ENCODE measurements around the gene BBOX1.
"Not testable (repeated sequence)": the region's sequence is repeated elsewhere in the genome, so short reads cannot be mapped to it uniquely, and the experiment has no call there.

Gene BBOX1, protein sequence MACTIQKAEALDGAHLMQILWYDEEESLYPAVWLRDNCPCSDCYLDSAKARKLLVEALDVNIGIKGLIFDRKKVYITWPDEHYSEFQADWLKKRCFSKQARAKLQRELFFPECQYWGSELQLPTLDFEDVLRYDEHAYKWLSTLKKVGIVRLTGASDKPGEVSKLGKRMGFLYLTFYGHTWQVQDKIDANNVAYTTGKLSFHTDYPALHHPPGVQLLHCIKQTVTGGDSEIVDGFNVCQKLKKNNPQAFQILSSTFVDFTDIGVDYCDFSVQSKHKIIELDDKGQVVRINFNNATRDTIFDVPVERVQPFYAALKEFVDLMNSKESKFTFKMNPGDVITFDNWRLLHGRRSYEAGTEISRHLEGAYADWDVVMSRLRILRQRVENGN

DNA sequence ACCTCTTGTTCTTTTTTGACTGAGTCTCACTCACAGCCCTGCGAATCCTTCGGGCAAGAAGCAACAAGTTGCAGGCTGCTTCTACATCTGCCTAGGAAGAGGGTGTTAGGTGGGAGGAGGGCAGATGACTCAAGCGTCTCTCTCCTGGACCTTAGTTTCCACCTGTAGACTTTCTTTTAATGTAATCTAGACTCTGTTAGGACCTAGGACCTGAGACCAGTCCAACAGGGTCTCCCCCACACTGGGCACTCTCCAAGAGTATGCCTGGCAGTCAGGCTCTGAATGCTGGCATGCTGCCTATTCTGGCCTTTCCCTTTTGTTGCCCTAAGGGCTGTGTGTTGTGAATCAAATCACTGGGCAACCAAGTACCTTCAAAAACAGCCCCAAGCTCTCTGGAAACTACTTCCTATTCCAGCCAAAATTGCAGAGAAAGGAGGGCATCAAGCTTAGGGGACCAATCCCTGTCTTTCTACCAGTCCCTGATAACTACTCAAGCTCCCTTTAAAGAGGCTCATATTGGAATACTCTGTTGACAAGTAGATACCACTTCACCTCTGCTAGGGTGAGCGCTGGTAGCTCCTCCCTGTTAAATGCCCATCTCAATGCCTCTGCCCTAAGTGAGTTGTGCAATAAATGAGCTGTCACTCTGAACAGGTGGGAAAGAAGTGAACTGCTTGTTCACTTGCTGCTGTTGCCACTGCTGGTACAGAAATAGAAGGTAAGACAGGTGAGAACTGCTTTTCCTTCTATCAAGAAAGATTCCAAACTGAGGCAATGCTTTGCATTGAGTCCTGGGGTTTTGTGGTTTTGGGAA, at the start of gene BBOX1:
TSS of gene BBOX1 (plus strand) at position 514 of the 814 bp plus-strand sequence. CDS start 14,616 bp downstream, outside the sequence.
- DNase-seq, result no peak

DNA sequence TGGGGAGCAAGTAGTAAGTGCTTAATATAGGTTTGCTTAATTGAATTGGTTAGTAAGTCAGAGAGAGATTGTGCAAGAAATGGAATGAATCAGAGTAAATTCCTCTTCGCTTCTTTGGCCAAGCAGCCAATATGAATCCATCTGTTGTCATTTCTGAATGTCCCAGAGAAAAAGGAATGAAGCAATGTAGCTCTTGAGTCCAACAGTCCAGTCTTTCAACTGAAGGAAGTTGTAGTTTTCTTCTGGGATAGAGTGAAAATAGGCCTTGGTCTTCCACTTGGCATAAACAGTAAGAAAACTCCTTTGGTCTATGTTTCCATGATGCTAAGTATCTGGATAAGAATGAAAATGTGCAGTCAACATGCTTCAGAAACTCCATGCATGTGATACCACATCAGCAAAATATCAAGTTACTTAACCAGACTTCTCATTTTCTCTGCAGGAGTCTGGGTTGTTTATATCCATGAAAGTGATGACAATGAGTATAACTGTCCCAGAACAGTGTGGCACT, 48.5 kb upstream of the BBOX1 start:
- no peak for DNase-seq

DNA sequence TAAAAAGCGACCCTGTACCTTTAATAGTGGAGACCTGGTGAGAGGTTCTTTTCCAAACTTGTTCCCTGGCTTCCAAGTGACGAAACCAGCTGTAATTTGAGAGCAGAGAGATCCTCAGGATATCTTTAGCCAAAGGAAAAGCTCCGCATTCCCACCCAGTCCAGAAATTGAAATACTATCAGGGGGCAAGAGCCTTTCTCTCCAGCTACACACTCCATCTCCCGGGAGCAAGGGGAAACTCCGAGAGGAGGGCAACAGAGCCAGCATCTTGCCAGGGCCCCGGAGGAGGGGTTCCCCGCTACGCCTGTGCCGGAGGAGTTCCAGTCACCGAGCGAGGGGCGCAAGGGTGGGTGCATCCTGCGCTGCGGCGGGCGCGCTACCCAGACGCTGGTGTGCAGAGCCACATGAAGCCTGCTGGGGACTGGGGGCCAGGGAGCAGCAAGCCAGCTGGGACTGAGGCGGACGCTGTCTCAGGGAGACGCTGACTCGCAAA, 46.6 kb upstream of the BBOX1 start, which contains the start of gene FIBIN:
TSS of gene FIBIN (plus strand) at position 148 of the 493 bp plus-strand sequence. CDS start 415 bp downstream, outside the sequence.
- no peak for DNase-seq

DNA sequence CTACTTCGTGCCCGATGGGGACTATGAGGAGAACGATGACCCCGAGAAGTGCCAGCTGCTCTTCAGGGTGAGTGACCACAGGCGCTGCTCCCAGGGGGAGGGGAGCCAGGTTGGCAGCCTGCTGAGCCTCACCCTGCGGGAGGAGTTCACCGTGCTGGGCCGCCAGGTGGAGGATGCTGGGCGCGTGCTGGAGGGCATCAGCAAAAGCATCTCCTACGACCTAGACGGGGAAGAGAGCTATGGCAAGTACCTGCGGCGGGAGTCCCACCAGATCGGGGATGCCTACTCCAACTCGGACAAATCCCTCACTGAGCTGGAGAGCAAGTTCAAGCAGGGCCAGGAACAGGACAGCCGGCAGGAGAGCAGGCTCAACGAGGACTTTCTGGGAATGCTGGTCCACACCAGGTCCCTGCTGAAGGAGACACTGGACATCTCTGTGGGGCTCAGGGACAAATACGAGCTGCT, 46.0 kb upstream of the BBOX1 start:
- no peak for DNase-seq

DNA sequence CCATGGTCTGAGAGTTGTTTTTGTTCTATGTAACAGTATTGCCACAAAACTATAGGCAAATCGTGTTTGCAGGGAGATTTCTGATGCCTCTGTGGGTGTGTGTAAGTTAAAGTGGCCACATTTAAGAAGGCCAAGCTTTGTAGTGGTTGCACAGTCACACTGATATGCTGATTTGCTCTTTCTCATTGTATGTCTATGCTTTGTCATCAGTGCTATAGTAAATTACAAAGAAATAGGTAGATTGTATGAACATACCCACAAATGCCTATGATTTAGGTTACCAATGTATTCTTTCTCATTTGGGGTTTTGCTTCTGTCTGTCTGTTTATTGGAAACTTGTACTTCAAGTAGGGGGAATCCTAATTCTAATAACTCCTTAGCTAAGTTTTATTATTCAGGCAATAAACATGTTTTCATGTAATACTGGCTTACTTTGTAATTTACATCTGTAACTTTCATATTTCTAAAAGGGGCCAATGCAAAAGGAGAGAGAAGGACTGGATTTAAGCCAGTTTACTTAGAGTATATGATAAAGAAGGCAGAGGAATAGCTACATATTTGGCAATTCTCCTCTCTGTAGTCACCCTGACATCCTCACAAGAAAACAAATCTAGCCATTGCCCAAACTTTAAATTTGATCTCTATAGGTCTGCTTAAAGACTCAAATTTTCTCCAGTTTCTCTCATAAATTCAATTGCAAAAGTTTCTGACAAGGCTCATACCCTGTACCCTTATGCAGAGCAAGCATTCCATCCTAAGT, 44.7 kb upstream of the BBOX1 start:
- no peak for DNase-seq

DNA sequence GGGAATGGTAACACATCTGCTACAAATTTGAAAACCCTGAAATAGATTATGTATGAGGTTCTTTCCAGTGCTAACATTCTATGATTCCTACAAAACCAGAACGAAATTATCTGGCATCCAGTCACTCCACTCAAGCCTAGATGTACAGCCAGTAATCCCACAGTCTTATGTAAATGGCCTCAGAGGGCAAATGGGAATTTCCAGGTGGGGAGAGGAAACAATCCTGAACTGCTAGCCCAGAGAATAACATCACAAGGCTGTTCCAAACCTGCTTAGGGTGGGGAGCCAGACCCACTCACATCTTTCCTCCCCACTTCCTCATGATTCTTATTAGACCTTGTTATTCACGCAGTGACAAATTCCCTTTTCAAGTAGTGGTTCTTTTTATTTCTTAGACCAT, 43.2 kb upstream of the BBOX1 start:
- DNase-seq, result no peak

DNA sequence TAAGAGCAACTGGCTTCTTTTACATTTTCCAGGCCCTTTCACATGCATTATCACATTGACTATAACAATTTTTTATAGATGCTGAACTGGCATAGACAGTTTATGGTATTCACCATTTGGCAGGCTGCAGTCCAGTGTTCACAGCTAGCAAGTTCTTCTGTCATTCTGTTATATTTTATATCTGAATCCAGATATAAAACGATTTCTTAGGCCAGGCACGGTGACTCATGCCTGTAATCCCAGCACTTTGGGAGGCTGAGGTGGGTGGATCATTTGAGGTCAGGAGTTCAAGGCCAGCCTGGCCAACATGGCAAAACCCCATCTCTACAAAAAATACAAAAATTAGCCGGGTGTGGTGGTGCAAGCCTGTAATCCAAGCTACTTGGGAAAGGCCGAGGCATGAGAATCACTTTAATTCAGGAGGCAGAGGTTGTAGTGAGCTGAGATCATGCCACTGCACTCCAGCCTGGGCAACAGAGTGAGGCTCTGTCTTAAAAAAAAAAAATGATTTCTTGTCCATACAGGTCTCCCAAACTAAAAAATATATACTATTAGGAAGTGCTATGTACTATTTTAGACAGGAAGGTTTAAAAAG, 39.4 kb upstream of the BBOX1 start:
- DNase-seq, result not testable (repeated sequence)

DNA sequence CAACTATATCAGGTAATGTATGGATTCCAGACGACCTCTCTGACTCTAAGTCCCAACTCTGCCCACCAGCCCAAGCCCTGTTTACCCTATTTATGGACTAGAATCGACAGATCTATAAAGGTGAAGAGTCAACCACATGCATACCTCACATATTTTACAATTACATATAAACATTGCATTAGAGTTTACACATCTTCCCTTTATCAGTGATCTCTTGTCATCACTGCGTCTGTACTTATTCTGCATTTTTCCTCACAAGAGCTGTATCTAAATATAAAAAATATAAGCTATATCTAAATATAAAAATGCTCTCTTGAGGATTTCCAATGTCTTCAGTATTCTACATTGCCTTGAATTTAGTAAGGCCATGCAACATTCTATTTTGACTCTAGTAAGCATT, 38.2 kb upstream of the BBOX1 start:
- DNase-seq, result no peak

DNA sequence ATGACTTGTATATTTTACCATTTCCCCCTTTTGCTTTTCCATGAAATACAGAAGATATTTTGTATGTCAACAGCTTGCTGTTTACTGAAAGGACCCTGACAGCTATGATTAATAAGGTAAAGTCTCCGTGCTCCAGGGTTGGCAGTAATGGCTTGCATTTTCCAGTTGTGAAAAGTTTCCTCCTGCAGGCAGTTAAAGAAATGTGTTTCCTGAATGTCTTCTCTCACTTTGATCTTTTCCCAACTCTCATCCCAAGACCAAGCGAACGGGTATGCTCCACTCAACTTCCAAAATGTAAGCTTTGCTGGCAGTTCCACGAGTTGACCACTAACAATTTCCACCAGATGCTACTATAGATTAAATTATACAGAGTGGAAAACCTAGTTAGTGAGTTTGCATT, 37.8 kb upstream of the BBOX1 start:
- DNase-seq, result no peak

DNA sequence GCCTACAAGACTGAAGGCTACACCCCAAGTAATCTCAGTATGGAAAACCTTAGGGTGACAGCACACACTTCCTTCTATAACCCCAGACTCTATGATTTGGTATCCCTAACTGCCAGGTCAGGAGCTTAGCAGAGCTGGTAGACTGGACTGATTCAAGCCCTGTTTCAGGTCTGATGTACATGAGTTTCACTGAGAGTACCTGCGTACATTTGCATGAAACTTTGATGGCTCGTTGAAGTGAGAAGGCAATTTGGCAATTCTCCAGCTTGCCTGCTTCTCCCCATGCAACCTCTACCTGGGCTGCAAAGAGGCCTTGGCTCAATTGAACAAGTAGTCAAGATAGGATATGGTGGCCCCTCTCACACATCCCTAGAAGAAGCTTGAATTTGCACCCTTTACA, 36.5 kb upstream of the BBOX1 start:
- no peak for DNase-seq

DNA sequence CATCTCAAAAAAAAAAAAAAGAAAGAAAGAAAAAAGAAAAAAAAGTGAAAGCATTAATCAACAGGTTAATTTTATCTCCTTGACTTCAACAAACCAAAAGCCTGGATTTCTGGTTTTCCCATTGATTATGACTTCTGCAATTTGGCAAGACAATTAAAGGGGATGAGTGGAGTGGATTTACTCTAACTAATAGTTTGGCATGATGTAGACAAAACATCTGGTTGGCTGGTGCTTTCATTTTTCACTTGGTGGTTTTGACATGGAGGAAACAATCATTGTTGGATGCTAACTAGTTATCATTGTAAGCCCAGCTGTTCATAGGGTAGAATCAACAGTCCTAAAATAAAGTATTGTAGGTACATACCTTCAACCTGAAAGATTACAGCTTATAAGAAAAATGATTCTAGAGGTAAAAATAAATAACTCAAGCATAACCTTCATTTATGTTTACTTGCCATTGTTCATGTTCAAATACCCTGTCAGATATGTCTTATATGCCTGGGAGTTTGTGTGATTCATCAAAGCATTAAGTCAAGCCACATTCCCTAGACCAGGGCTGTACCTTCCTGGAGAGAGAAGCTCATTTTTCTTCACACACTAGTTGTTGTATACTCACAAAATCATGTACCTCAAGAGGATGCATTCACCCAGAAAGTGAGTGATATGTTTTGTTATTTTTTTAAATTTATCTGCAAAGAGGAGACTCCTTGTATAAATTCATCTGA, 31.6 kb upstream of the BBOX1 start:
- no peak for DNase-seq

DNA sequence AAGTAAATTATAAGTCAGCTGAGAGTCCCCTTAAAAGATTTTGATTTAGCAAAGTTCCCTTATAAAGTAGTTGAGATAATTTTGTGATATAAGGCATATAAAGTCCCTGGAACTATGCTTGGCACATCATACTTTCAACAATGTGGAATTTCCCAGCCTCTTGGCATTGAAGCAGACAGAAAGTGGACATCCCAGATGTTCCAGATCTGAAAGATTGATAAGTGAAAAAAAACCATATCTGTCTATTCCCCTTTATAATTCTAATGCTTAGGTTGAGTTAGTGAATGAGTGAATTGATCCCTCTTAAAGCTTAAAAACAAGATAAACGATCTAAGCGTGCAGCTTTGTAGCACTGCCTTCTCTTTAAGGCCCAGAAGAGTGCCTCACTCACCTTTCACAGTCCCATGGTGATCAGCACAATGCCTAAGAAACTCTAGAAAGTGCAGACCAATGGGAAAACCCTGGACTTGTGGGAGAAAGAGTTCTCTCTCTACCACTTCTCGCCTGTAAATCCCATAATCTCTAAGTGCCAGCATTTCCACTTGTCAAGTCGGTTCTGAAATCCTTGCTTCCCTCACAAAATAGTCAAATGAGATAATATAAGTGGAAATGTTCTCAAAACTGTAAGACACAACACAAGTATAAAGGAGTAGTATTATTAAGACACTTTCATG, 28.9 kb upstream of the BBOX1 start:
- no peak for DNase-seq

DNA sequence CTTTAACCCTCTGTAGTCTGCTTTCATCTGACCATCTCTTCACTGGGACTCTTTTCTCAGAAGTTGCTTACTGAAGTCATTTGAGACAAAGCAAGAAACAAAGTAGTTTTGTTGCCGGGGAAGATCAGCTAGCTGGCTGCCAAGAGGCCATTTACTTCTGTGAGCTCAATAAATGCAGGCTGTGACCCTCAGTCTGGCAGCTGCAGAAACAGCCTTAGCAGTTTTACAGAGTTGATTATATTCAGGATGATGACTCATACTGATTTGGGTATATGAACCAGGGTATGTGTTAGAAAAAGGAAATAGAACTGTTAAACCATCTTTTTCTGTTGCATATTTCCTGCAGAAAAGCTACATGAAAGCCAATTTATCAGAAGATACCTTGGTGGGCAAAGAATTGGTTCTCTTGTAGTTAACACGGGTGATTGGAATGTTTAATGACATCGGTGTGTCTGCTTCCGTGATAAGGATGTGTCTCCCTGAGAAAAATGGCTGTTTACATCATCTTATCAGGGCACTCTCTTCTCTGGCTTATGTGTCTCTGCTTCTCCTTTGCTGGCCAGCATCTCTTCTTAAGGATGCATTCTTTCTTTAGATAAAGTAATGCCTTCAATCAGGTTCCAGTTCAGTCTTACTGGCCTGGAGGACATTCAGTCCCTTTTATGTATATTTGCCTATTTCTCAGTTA, 28.2 kb upstream of the BBOX1 start:
- no peak for DNase-seq

DNA sequence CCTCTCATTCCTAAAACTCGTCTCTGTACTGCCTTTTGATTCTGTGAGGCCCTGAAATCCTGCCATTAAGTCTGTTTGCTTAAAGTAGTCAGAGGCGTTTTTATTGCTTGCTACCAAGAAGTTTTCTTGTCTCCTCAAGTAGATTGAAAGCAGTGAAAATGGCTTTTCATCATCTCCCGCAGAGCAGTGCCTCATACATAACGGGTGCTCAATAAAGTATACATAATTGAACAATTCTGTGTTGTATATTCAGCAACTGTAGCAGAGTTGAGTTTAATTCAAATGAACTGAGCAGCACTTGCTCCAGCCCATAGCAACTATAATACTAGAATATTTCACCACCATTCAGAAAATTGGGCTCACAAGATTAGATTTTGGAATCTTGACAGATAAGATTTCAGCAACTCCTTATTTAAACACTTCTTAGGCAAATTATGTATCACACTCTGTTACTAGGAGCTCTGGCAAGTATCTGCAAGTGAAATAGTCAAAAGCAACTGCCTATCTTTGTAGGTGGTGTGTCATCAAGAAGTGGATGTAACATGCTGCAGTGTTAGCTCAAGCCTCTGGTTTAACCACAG, 26.7 kb upstream of the BBOX1 start:
- DNase-seq, result no peak

DNA sequence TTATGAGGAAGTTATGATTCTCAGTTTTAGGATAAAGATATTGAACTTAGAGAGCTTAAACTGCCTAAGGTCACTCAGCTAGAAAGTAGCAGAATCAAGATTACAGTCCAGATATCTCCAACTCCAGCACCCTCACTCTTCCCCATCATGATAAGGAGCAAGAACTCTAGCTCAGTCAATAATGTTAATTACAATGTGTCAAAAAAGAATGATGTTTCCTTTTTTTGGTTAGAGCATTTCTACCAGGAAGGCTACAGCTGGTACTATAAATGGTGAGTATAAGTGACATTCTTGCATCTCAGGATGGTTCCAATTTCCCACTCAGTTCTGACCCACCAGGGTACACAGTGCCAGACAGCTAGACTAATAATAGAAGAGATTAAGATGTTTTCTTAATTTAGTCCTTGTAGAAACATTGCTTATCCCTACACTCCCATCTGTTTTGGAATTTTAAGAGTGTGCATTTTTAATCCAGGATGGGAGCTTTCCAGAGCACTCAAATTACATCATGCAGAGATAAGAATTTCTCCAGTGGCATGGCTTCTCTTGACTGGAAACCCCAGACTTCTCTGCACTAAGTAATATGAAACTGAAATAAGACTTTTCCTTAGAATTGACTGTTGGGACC, 21.6 kb upstream of the BBOX1 start:
- no peak for DNase-seq

DNA sequence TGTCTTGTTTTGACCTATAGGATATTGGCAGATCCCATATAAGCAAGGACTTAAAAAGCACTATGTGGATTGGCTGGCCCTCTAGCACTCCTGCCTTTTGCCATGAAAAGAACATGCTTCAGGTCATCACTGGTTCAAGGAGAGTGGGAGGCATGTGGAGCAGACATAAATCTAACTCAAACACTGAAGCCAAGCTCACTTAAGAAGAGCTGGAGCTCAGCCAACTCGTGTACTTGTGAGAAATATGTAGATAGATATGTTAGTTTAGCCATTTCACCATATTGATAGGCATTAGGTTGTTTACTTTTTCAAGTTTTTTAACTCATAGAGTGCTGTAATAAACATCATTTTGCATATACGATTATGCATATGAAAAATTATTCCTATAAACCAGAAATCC, 19.9 kb upstream of the BBOX1 start:
- DNase-seq, result no peak

DNA sequence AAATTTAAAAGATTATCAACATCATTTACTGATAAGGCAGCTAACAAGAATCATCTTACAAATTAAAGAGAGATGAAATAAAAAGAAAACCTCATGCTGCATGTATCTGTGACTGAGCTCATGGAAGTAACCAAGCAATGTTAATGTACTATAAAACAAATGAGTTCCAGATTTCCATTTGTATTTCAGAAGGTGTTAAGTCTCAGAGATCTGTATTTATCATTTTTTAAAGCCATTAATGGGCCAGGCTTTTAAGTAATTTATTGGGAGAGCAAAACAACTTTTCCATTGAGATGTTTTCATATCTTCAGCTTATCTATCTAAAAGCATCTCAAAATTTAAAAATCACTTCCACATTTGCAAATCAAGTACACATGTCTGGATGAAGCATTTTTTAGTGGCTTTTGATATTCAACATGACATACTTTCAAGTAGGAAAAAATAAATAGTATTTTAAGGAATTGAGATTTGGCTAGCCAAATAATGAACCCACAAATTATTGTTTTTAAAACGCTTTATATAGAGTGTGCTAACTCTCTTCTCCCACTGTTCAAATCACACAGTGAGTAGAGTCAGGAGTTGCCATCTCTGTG, 17.9 kb upstream of the BBOX1 start:
- no peak for DNase-seq

DNA sequence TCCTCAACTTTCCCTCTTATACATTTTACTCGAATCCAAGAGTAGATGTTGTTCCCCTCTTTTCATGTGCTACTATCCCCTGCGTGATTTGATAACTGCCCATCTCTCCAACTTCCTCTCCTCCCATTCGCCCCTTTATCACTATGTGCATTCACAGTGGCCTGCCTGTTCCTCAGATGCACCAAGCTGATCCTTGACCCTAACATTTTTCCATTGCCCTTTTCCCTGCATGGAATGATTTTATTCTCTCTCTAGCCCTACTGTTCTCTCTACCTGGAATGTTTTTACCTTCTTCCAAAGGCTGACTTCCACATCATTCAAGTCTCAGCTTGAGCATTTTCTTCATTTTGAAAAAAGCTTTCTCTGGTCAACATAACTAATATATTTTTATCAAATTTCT, 15.8 kb upstream of the BBOX1 start:
- no peak for DNase-seq

DNA sequence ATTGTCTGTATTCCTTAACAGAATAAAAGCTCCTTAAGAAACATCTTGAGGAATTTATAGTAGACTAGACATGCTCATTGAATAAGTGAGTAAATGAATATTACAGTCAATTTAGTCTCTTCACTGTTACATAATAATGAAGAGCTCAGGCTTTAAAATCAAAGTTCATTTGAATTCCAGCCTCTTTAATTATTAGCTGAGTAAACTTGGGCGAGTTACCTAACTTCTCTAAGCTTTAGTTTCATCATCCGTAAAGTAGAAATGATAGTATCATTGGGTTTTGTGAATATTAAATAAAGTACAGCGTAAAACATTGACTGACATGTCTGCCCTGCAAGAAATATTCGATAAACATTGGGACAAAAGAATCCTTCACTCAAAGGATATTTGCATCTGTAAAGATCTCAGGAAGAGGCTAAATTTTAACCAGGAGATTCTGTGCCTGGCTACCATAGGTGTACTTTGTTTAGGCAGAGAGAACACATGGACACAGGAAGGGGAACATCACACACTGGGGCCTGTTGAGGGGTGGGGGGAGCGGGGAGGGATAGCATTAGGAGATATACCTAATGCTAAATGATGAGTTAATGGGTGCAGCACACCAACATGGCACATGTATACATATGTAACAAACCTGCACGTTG, 15.2 kb upstream of the BBOX1 start:
- no peak for DNase-seq
